Stimulated activated naive B cell treated with anti-CD40 and anti-IgM and Interleukin-4, amounts not matched to agents 10 μg/mL and 1 μg/mL and 100 μg/mL, for 72 hours (primary cell): ENCODE data around the gene RBM14.
A peak's percentile ranks its signal among the peaks of the same experiment; 100 is the strongest.
"Not testable (repeated sequence)": the region's sequence is repeated elsewhere in the genome, so short reads cannot be mapped to it uniquely, and the experiment has no call there.

Experiments used
- ATAC-seq, 2 donors: fragments of 150-1000 bp; cut with Tn5 transposase; replicated peaks; 2 replicates each; pipeline ENCODE4 v1.10.0; 2021; ENCODE audit warnings: moderate library complexity in 1 of 2
- DNase-seq: peaks from one replicate; pipeline ENCODE4 v3.0.0; 2021
- H3K27ac Mint-ChIP-seq: one replicate; pipeline ENCODE4 v1.8.0; 2022; ENCODE audit warnings: mild to moderate bottlenecking, mixed read lengths
- H3K27me3 Mint-ChIP-seq, 2 donors: one replicate each; pipeline ENCODE4 v1.8.0; 2022; ENCODE audit warnings: mixed read lengths in 2 of 2
- H3K36me3 Mint-ChIP-seq, 2 donors: one replicate each; pipeline ENCODE4 v1.8.0; 2022; ENCODE audit warnings: mixed read lengths in 2 of 2, mild to moderate bottlenecking in 1 of 2
- H3K4me1 Mint-ChIP-seq, 2 donors: one replicate each; pipeline ENCODE4 v1.8.0; 2022; ENCODE audit warnings: mixed read lengths in 2 of 2, mild to moderate bottlenecking in 1 of 2
- H3K4me3 Mint-ChIP-seq, 2 donors: one replicate each; pipeline ENCODE4 v1.8.0; 2022; ENCODE audit warnings: mild to moderate bottlenecking in 2 of 2, mixed read lengths in 2 of 2, moderate library complexity in 1 of 2
- H3K9me3 Mint-ChIP-seq, 2 donors: one replicate each; pipeline ENCODE4 v1.8.0; 2022; ENCODE audit warnings: mixed read lengths in 2 of 2, mild to moderate bottlenecking in 1 of 2

RBM14 gene, protein sequence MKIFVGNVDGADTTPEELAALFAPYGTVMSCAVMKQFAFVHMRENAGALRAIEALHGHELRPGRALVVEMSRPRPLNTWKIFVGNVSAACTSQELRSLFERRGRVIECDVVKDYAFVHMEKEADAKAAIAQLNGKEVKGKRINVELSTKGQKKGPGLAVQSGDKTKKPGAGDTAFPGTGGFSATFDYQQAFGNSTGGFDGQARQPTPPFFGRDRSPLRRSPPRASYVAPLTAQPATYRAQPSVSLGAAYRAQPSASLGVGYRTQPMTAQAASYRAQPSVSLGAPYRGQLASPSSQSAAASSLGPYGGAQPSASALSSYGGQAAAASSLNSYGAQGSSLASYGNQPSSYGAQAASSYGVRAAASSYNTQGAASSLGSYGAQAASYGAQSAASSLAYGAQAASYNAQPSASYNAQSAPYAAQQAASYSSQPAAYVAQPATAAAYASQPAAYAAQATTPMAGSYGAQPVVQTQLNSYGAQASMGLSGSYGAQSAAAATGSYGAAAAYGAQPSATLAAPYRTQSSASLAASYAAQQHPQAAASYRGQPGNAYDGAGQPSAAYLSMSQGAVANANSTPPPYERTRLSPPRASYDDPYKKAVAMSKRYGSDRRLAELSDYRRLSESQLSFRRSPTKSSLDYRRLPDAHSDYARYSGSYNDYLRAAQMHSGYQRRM

DNA sequence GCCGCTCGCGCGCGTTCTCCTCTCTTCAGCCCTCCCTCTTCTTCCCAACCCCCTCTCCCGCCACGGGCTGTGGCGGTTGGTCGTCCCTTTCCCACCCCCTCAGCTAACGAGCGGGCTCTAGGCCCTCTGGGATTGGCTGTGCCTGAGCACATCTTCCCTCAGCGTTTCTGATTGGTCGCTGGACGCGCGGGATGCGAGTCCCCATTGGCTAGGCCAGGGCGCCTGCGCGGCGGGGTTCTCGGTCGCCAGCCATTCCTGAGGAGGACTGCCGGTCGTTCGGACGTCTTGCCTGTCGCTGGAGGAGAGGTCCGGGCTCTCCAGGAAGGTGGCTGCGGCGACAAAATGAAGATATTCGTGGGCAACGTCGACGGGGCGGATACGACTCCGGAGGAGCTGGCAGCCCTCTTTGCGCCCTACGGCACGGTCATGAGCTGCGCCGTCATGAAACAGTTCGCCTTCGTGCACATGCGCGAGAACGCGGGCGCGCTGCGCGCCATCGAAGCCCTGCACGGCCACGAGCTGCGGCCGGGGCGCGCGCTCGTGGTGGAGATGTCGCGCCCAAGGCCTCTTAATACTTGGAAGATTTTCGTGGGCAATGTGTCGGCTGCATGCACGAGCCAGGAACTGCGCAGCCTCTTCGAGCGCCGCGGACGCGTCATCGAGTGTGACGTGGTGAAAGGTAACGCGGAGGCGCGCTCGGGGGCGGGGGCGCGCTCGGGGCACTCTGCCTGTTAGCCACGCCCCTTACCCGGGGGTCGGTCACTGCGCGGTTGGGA, at the start of gene RBM14:
TSS of gene RBM14 (plus strand) at position 252 of the 776 bp plus-strand sequence. CDS start at position 343, 91 bp downstream.
- Mint-ChIP-seq H3K27me3 (no peaks in the 10 kb centered on the region), H3K4me1 (peaks cover 25 to 56% of the 10 kb centered on the region in 2 donors), H3K27ac (peak within 1 kb of the TSS; percentile 99), H3K4me3 (peak within 1 kb of the TSS; percentile 89 to 96), H3K36me3 (peaks cover 34 to 44% of the 10 kb centered on the region in 2 donors), H3K9me3 (no peaks in the 10 kb centered on the region)
- peak; percentile 98 for DNase-seq
- peak; percentile 92 for ATAC-seq

DNA sequence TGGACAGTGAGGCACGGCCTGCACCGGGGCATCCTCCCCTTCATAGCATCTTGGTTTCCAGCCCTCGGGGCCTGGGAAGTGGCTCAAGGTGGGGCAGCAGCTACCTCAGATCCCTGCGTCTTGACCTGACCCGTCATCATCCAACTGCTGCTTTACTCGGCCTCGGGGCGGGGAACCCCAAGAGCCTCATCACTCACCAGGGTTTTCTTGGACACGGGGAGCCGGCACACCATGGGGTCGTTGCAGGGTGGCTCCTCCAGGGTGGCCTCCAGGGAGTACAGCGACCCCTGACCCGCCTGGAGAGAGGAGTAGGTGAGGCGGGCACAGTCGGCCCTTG, 48.7 kb upstream of the RBM14 start:
- Mint-ChIP-seq H3K27ac (no peak overlapping the region), H3K36me3 (no peaks in the 10 kb centered on the region), H3K27me3 (peaks cover 18 to 27% of the 10 kb centered on the region in 2 donors), H3K4me3 (peak overlapping the region; percentile 78 to 81), H3K4me1 (peaks cover 10 to 11% of the 10 kb centered on the region in 2 donors), H3K9me3 (no peaks in the 10 kb centered on the region)
- DNase-seq (no peak), ATAC-seq (no peak)

DNA sequence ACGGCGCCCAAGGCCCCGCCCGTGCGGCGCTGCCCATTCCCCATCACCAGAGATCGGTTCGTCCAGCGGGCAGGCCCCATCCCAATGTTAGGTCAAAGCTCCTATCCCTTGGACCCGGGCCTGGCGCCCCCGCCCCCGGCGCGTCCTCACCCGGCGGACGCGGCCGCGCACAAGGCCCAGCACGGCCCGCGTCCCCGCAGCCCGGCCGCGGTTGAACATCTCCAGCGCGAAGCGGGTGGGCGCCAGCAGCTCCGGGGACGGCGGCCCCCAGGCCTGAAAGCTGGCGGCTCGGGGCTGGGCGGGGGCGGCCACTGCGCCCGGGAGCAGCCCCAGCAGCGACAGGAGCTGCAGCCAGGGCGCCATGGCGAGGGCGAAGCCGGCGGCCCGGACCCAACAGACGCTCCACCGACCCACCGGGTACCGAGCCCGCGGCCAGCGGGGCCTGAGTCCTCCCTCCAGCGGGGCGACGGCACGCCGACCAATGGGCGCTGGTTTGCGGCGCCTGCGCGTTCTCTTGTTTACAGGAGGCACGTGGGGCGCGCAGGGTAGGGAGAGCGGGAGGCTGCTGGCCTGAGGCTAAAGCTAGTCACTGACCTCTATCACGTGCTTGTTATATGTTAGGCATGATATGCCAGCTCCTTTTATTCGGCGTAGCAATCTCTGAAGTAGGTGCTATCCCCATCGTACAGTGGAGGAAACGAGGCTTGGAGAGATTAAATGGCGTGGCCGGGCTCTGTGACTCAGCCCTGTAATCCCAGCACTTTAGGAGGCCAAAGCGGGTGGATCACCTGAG, 48.1 kb upstream of the RBM14 start, which contains the start of gene CTSF:
TSS of gene CTSF (minus strand) at position 483 of the 793 bp plus-strand sequence. CDS start at position 363, 120 bp downstream.
- Mint-ChIP-seq H3K9me3 (no peaks in the 10 kb centered on the region), H3K27ac (no peak within 1 kb of the TSS), H3K4me3 (peak within 1 kb of the TSS; percentile 81 to 82), H3K36me3 (no peaks in the 10 kb centered on the region), H3K27me3 (peaks cover 18 to 27% of the 10 kb centered on the region in 2 donors), H3K4me1 (peaks cover 10 to 11% of the 10 kb centered on the region in 2 donors)
- DNase-seq (peak; percentile 53), ATAC-seq (peak; percentile 96)

DNA sequence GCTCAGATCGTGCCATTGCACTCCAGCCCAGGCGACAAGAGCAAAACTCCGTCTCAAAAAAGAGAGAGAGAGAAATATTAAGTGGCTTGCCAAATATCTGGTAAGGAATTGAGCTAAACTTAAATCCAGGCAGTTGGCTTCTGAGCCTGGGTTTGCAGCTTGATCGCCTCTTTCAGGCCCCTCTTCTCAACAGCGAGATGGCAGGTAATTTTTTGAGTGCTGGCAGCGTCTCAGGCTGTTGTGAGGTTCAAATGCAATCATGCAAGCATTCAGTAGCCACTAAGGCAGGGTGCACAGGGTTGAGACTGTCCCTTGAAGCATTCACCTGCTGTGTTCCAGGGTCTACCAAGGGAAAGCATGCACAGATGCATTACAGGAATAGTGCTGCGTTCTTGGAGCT, 47.4 kb upstream of the RBM14 start:
- no peaks in the 10 kb centered on the region for H3K36me3 Mint-ChIP-seq
- no peaks in the 10 kb centered on the region for H3K9me3 Mint-ChIP-seq
- peaks cover 23 to 32% of the 10 kb centered on the region in 2 donors for H3K27me3 Mint-ChIP-seq
- peaks cover 10 to 11% of the 10 kb centered on the region in 2 donors for H3K4me1 Mint-ChIP-seq
- H3K4me3 Mint-ChIP-seq, result no peak overlapping the region
- H3K27ac Mint-ChIP-seq, result no peak overlapping the region
- ATAC-seq (no peak), DNase-seq (no peak)

DNA sequence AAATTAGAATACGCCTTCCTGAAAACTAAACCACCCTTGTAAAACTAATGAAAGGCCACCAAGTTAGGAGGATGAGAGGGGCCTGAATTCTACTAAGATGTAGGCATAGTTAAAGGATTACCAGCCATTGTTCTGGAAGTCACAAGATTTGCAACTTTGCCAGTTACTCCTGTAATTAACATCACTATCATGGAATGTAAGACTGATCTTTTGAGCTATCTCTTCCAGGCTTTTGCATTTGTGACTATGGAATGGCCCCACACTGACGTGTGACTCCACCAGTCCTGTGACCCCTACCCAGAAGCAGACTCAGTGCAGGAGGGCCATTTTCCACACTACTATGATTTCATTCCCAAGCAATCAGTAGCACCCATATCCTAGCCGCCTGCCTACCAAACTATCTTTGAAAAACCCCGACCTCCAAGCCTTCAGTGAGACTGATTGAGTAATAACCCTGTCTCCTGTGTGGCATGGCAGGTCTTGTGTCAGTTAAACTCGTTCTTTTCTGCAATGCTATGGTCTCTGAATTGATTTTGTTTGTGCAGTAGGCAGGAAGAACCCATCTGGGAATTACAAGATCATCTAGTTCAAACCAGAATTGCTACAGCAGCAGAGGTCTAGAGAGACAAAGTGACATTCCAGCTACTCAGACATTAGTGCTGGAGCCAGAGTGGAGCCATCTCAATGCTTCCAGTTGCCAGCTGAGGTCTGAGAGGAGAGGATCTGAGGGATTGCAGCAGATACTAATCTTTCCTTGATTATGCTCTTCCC, 46.2 kb upstream of the RBM14 start:
- Mint-ChIP-seq H3K27ac (no peak overlapping the region), H3K4me1 (peaks cover 10 to 11% of the 10 kb centered on the region in 2 donors), H3K27me3 (peaks cover 35 to 44% of the 10 kb centered on the region in 2 donors), H3K9me3 (no peaks in the 10 kb centered on the region), H3K36me3 (no peaks in the 10 kb centered on the region), H3K4me3 (no peak overlapping the region)
- DNase-seq (no peak), ATAC-seq (no peak)

DNA sequence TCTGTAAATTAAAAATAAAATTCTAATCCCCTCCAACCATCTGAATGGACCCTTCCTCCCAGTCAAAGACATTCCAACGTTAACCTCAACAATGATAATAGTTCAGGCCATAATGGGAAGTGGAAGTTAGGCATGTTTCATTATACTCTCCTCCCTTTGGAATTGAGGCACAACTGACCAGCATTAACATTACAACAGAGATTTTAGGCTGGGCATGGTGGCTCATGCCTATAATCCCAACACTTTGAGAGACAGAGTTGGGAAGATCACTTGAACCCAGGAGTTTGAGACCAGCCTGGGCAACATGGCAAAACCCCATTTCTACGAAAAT, 45.6 kb upstream of the RBM14 start:
- Mint-ChIP-seq H3K9me3 (no peaks in the 10 kb centered on the region), H3K4me3 (no peak overlapping the region), H3K27me3 (peaks cover 38 to 49% of the 10 kb centered on the region in 2 donors), H3K27ac (no peak overlapping the region), H3K4me1 (peaks cover 10 to 11% of the 10 kb centered on the region in 2 donors), H3K36me3 (no peaks in the 10 kb centered on the region)
- ATAC-seq, result no peak
- DNase-seq, result no peak

DNA sequence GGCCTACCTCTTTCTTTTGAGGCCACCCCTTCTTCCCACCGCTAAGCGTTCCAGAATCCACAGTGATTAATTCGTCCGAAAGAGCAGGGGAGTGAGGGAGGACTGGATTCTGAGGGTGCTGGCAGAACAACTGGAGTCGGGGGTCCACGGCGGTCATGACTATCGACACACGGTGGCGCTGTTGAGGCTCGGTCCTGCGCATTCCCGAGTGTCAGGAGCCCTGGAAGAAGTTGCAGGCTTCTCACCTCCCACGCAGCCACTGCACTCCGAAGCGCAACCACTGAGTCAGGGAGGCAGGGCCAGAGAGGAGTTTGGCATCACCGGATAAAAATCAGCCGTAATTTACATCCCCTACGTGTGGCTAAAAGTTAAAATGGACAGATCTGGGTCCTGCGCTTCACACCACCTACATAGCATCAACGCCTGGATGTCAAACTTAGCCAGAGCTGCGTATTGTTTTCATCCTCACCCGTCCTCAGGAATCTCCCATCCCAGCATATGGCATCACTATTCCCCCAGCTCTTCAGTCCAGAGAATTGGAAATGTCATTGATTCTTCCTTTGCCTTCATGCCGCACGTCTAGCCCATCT, 37.3 kb upstream of the RBM14 start:
- H3K36me3 Mint-ChIP-seq, result no peaks in the 10 kb centered on the region
- H3K27ac Mint-ChIP-seq, result no peak overlapping the region
- H3K4me3 Mint-ChIP-seq, result peak overlapping the region; percentile 18 to 50
- H3K27me3 Mint-ChIP-seq, result peaks cover 21 to 22% of the 10 kb centered on the region in 2 donors
- peaks cover 12 to 15% of the 10 kb centered on the region in 2 donors for H3K4me1 Mint-ChIP-seq
- DNase-seq, result peak; percentile 53
- peaks cover 6 to 8% of the 10 kb centered on the region in 2 donors for H3K9me3 Mint-ChIP-seq
- ATAC-seq, result peak; percentile 77 to 79

DNA sequence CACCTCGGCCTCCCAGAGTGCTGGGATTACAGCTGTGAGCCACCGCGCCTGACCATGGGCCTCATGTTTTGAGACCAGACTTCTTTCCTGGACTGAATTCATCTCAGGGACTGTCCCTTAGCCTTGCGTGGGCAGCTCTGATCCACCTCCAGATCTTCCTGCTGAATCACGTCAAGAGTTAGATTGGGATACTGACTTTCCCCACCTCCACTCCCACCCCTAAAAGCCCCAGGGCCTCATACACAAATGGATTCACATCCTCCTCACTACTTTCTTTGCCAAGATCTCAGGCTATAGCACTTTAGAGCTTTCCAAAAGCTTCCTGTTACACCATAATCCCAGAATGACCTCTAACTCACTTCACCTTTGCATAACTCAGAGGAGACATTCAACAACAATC, 35.6 kb upstream of the RBM14 start:
- DNase-seq (no peak), ATAC-seq (no peak)
- Mint-ChIP-seq H3K4me3 (no peak overlapping the region), H3K36me3 (no peaks in the 10 kb centered on the region), H3K27ac (no peak overlapping the region), H3K27me3 (peaks cover 6% of the 10 kb centered on the region in 2 donors), H3K4me1 (peaks cover 12 to 15% of the 10 kb centered on the region in 2 donors), H3K9me3 (peaks cover 6 to 8% of the 10 kb centered on the region in 2 donors)

DNA sequence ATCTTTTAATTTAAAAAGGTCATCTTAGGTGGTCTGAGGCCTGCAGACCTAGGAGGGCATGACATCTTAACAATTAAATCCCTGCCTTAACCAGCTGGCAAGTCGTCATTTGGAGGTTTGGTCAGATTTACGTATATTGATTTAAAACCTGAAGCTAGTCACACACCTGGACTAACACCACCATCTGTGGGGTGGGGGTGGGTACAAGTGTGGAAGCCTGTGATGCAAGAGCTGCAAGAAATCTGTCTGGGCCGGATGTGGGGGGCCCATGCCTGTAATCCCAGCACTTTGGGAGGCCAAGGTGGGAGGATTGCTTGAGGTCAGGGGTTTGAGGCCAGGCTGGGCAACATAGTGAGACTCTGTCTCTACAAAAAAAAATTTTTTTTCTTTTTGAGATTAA, 35.2 kb upstream of the RBM14 start:
- Mint-ChIP-seq H3K9me3 (peaks cover 6 to 8% of the 10 kb centered on the region in 2 donors), H3K4me3 (no peak overlapping the region), H3K4me1 (peaks cover 12 to 15% of the 10 kb centered on the region in 2 donors), H3K27me3 (peaks cover 4% of the 10 kb centered on the region in 2 donors), H3K36me3 (no peaks in the 10 kb centered on the region), H3K27ac (no peak overlapping the region)
- no peak for DNase-seq
- ATAC-seq, result no peak

DNA sequence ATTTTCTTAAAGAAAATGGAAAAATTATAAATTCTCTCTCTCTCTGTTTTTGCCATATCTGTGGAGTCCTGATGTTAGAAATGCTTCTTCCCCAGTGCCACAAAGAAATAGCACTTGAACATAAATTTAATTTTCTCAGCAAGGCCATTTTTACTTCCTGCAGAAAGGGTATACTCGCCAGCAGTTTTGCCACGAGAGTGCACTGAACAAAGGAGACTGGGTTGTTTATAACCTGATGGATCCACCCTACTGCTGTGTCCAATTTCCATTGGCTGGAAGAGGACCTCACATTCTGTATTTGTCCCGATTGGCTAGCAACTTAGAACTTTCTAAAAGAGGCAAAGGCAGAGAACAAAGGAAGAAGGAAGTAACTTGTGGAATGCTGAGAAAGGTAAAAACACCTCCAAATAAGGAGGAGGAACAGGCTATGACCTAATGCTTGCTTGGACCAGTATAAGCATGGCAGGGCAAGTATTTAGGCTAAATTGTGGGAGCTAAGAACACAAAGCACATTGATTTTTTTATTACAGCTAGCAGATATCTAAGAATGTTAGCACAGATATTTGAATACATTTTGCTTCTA, 33.8 kb upstream of the RBM14 start:
- not testable (repeated sequence) for H3K4me3 Mint-ChIP-seq, H3K27ac Mint-ChIP-seq, H3K27me3 Mint-ChIP-seq, ATAC-seq, H3K36me3 Mint-ChIP-seq, H3K9me3 Mint-ChIP-seq, DNase-seq
- H3K4me1 Mint-ChIP-seq, result peaks cover 12 to 15% of the 10 kb centered on the region in 2 donors

DNA sequence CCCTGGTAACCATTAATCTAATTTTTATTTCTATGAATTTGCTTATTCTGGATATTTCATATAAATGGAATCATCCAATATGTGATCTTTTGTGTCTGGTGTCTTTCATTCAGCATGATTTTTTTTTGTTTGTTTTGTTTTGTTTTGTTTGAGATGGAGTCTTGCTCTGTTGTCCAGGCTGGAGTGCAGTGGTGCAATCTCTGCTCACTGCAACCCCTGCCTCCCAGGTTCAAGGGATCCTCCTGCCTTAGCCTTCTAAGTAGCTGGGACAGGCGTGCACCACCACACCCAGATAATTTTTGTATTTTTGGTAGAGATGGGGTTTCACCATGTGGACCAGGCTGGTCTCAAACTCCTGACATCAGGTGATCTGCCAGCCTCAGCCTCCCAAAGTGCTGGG, 31.0 kb upstream of the RBM14 start:
- not testable (repeated sequence) for H3K36me3 Mint-ChIP-seq, ATAC-seq, H3K27ac Mint-ChIP-seq, H3K27me3 Mint-ChIP-seq, H3K4me3 Mint-ChIP-seq, H3K9me3 Mint-ChIP-seq, H3K4me1 Mint-ChIP-seq, DNase-seq

DNA sequence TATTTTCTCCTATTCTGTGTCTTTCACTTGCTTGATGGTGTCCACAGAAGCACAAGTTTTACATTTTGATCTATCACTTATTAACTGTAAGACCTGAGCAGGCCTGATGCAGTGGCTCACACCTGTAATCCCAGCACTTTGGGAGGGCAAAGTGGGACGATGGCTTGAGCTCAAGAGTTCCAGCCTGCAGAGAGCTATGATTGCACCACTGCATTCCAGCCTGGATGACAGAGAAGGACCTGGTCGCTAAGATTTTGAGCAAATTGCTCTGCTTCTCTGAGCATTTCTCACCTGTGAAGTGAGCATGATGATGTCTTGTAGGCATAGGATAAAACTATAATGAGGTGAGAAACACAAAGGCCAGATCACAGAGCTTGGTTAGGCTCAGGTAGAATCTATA, 30.3 kb upstream of the RBM14 start:
- Mint-ChIP-seq H3K4me1 (peaks cover 2% of the 10 kb centered on the region in 2 donors), H3K9me3 (peaks cover 6 to 8% of the 10 kb centered on the region in 2 donors), H3K27ac (no peak overlapping the region), H3K36me3 (no peaks in the 10 kb centered on the region), H3K4me3 (no peak overlapping the region), H3K27me3 (no peaks in the 10 kb centered on the region)
- no peak for ATAC-seq
- DNase-seq, result no peak
